Neural cell (in vitro differentiated cells): ENCODE measurements around the gene CPEB1. TPM values are rescaled to one million over a fixed set of nuclear protein-coding genes. Genes with fewer than 3 reads are reported as not detected.

Experiments
- H2AFZ ChIP-seq: fragments of 200-600, 300-800 bp; sonication (generic), shearing (Covaris generic); 2 replicates; pipeline ENCODE4 v1.6.0; 2014; ENCODE audit warnings: low read depth, mild to moderate bottlenecking, antibody characterized with exemption, low read length, moderate library complexity
- H3F3A ChIP-seq: fragments of 200-600 bp; shearing (Covaris generic); 2 replicates; pipeline ENCODE4 v1.6.1; 2016; ENCODE audit warnings: mild to moderate bottlenecking, moderate library complexity, mixed read lengths, antibody characterized with exemption, low read length; ENCODE audit not compliant: insufficient read depth, poor library complexity, severe bottlenecking
- H3K27ac ChIP-seq: fragments of 200-600, 300-800 bp; sonication (generic), shearing (Covaris generic); 2 replicates; pipeline ENCODE4 v1.5.1; 2014; ENCODE audit warnings: mild to moderate bottlenecking, low read length, moderate library complexity
- H3K27me3 ChIP-seq: fragments of 300-800, 200-600 bp; sonication (generic), shearing (Covaris generic); 2 replicates; pipeline ENCODE4 v1.6.0; 2014; ENCODE audit warnings: mild to moderate bottlenecking, low read depth, low read length, moderate library complexity; ENCODE audit not compliant: insufficient read depth
- H3K36me3 ChIP-seq: fragments of 300-800, 200-600 bp; sonication (generic), shearing (Covaris generic); 2 replicates; pipeline ENCODE4 v1.5.1; 2014; ENCODE audit warnings: mild to moderate bottlenecking, antibody characterized with exemption, low read length, moderate library complexity; ENCODE audit not compliant: insufficient read depth
- H3K4me2 ChIP-seq: fragments of 300-800, 200-600 bp; sonication (generic), shearing (Covaris generic); 2 replicates; pipeline ENCODE4 v1.6.0; 2014; ENCODE audit warnings: mild to moderate bottlenecking, low read length
- H3K4me3 ChIP-seq: fragments of 300-800, 200-600 bp; sonication (generic), shearing (Covaris generic); 2 replicates; pipeline ENCODE4 v1.5.1; 2014; ENCODE audit warnings: mild to moderate bottlenecking, low read length, moderate library complexity
- H3K79me2 ChIP-seq: fragments of 200-600 bp; shearing (Covaris generic); replicated peaks from 2 replicates; pipeline ENCODE4 v1.6.0; 2014; ENCODE audit warnings: mild to moderate bottlenecking, low read length, moderate library complexity; ENCODE audit not compliant: insufficient read depth
- H3K9ac ChIP-seq: fragments of 300-800, 200-600 bp; sonication (generic), shearing (Covaris generic); 2 replicates; pipeline ENCODE4 v1.6.1; 2016; ENCODE audit warnings: mild to moderate bottlenecking, low read length, mixed read lengths
- H3K9me2 ChIP-seq: fragments of 200-600 bp; shearing (Covaris generic); 2 replicates; pipeline ENCODE4 v1.6.1; 2016; ENCODE audit warnings: mild to moderate bottlenecking, low read length, mixed read lengths; ENCODE audit not compliant: insufficient read depth
- H3K9me3 ChIP-seq: fragments of 200-600, 300-800 bp; sonication (generic), shearing (Covaris generic); 2 replicates; pipeline ENCODE4 v1.6.1; 2016; ENCODE audit warnings: mild to moderate bottlenecking, mixed run types, low read length, moderate library complexity, mixed read lengths
- H4K20me1 ChIP-seq: fragments of 200-600 bp; shearing (Covaris generic); 2 replicates; pipeline ENCODE4 v1.6.1; 2016; ENCODE audit warnings: mild to moderate bottlenecking, mixed run types; ENCODE audit not compliant: insufficient read depth
- CTCF ChIP-seq: fragments of 450-650 bp; IDR thresholded peaks from 2 replicates; pipeline ENCODE4 v1.5.1; 2014; ENCODE audit warnings: antibody characterized with exemption, mild to moderate bottlenecking, moderate library complexity; ENCODE audit not compliant: poor library complexity, severe bottlenecking
- EP300 ChIP-seq: fragments of 450-650 bp; conservative IDR thresholded peaks from 2 replicates; pipeline ENCODE4 v1.6.1; 2014; ENCODE audit warnings: antibody characterized with exemption, mild to moderate bottlenecking, moderate library complexity; ENCODE audit not compliant: poor library complexity, severe bottlenecking
- EZH2 ChIP-seq: fragments of 200-600, 300-800 bp; shearing (Covaris generic), sonication (generic); IDR thresholded peaks from 2 replicates; pipeline ENCODE4 v1.6.1; 2014; ENCODE audit warnings: antibody characterized with exemption, low read length, borderline replicate concordance, mild to moderate bottlenecking; ENCODE audit not compliant: insufficient read depth, poor library complexity, severe bottlenecking
- MXI1 ChIP-seq: fragments of 450-650 bp; conservative IDR thresholded peaks from 2 replicates; pipeline ENCODE4 v1.6.1; 2014; ENCODE audit warnings: antibody characterized with exemption, mild to moderate bottlenecking; ENCODE audit not compliant: poor library complexity, severe bottlenecking
- POLR2AphosphoS5 ChIP-seq: IDR thresholded peaks from 2 replicates; pipeline ENCODE4 v1.6.1; 2012
- RAD21 ChIP-seq: fragments of 450-650 bp; conservative IDR thresholded peaks from 2 replicates; pipeline ENCODE4 v1.6.1; 2014; ENCODE audit warnings: antibody characterized with exemption, mild to moderate bottlenecking, moderate library complexity
- REST ChIP-seq: IDR thresholded peaks from 2 replicates; pipeline ENCODE4 v1.6.1; 2012; ENCODE audit warnings: borderline replicate concordance
- SMC3 ChIP-seq: fragments of 450-650 bp; conservative IDR thresholded peaks from 2 replicates; pipeline ENCODE4 v1.6.1; 2014; ENCODE audit warnings: antibody characterized with exemption, mild to moderate bottlenecking, moderate library complexity; ENCODE audit not compliant: poor library complexity
- TAF1 ChIP-seq: IDR thresholded peaks from 2 replicates; pipeline ENCODE4 v1.6.1; 2012; ENCODE audit warnings: low read depth
- polyA plus RNA-seq: library from polyadenylated mRNA; depleted of rRNA; stranded (reverse); fragments of >200 nt; gene quantifications from 2 replicates; pipeline ENCODE4 v1.2.3, GENCODE V29; 2014

CPEB1 gene
- polyA plus RNA-seq, 1 donor from 2014 or later: 0.61 TPM

GRCh38 chr15:82552861-82553260 is 94.3 kb downstream of the CPEB1 start:
- H3K9me3 ChIP-seq: no peaks in the 10 kb centered on the region
- no peak overlapping the region for H3K4me3 ChIP-seq
- H3K9me2 ChIP-seq: no peaks in the 10 kb centered on the region
- H3K9ac ChIP-seq: no peak overlapping the region
- H3K27me3 ChIP-seq: no peaks in the 10 kb centered on the region
- no peak overlapping the region for H3K27ac ChIP-seq
- H4K20me1 ChIP-seq: no peaks in the 10 kb centered on the region
- no peak overlapping the region for H2AFZ ChIP-seq
- no peaks in the 10 kb centered on the region for H3K79me2 ChIP-seq
- no peaks in the 10 kb centered on the region for H3F3A ChIP-seq
- H3K36me3 ChIP-seq: no peaks in the 10 kb centered on the region
- TF ChIP-seq SMC3: no peak
- TF ChIP-seq RAD21: no peak
- no peak for TF ChIP-seq MXI1
- no peak for TF ChIP-seq EZH2
- TF ChIP-seq EP300: no peak
- no peak for TF ChIP-seq TAF1
- TF ChIP-seq POLR2AphosphoS5: no peak
- no peak for TF ChIP-seq CTCF
- no peak for TF ChIP-seq REST
- no peak overlapping the region for H3K4me2 ChIP-seq

- H3K4me3 ChIP-seq: no peak overlapping the region
- H3K9me2 ChIP-seq: no peaks in the 10 kb centered on the region
- H3K9me3 ChIP-seq: no peaks in the 10 kb centered on the region
- no peak overlapping the region for H3K4me2 ChIP-seq
- H3K27ac ChIP-seq: no peak overlapping the region
- TF ChIP-seq RAD21: no peak
- no peak for TF ChIP-seq MXI1
- TF ChIP-seq REST: no peak
- TF ChIP-seq EP300: no peak
- TF ChIP-seq SMC3: no peak
- no peak for TF ChIP-seq POLR2AphosphoS5
- no peak for TF ChIP-seq EZH2
- TF ChIP-seq CTCF: no peak
- no peaks in the 10 kb centered on the region for H3K79me2 ChIP-seq
- H3K27me3 ChIP-seq: no peaks in the 10 kb centered on the region
- no peak overlapping the region for H2AFZ ChIP-seq
- H4K20me1 ChIP-seq: no peaks in the 10 kb centered on the region
- H3K9ac ChIP-seq: no peak overlapping the region
- H3K36me3 ChIP-seq: no peaks in the 10 kb centered on the region
- no peaks in the 10 kb centered on the region for H3F3A ChIP-seq
Measured at GRCh38 chr15:82551646-82552247, 95.4 kb downstream of the CPEB1 start.
